NB4 (cell line): ENCODE measurements around the gene GSTM4.

Experiments
- CTCF ChIP-seq: IDR thresholded peaks from one replicate; pipeline ENCODE4 v1.5.1; 2012; ENCODE audit warnings: low read depth, low read length
- MAX ChIP-seq: IDR thresholded peaks from 2 replicates; pipeline ENCODE4 v1.6.1; 2011; ENCODE audit warnings: low read depth, low read length
- MYC ChIP-seq: IDR thresholded peaks from 2 replicates; pipeline ENCODE4 v1.6.1; 2011; ENCODE audit warnings: low read depth, low read length
- POLR2A ChIP-seq: IDR thresholded peaks from 2 replicates; pipeline ENCODE4 v1.6.1; 2011; ENCODE audit warnings: mild to moderate bottlenecking; ENCODE audit not compliant: insufficient read length; ENCODE audit errors: extremely low read depth

GRCh38 chr1:109611308-109611990, 44.5 kb upstream of the GSTM4 start:
- TF ChIP-seq CTCF (no peak), POLR2A (no peak), MAX (no peak), MYC (no peak)
